Activated CD8-positive, alpha-beta memory T cell treated with anti-CD3 and anti-CD28 coated beads for 48 hours (primary cell): Measurements from ENCODE around the gene HPS3.
"Not testable (repeated sequence)": the region's sequence is repeated elsewhere in the genome, so short reads cannot be mapped to it uniquely, and the experiment has no call there.

Experiments used
- DNase-seq, 3 experiments: peaks; one replicate each; pipeline ENCODE4 v3.0.0-alpha.2; 2020; ENCODE audit warnings: low read depth in 2 of 3, low spot score in 2 of 3

The HPS3 gene

DNA sequence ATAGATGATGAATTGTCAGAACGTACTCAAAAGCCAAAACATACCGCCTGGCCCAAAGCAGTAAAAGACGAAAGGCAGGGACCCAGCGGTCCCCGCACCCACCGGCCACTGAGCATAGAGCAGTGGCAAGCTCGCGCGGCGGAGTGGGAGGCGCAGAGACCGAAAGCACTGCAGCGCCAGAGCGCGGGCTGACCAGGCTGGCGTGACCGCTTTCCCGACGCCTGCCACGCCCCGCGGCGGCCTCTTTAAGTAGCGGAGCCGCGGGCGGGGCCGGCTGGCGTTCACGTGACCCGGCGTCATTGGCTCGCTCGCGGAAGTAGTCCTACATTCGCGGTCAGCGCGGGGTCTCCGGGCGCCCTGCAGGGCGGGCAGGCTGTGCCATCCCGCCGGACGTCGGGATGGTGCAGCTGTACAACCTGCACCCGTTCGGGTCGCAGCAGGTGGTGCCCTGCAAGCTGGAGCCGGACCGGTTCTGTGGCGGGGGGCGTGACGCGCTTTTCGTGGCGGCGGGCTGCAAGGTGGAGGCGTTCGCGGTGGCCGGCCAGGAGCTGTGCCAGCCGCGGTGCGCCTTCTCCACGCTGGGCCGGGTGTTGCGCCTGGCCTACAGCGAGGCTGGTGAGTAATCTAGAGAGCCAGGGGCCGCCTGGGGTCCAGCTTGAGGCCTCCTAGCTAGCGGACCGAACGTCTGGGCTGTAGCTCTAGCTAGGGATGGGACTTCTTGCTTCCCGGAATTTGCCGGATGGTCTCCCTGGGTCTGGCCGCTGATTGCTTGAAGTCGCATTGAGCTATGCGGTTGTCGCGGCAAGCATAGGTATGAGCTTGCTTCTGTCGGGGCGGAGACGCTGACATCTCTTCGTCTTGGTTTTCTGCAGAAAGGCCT is at the start of gene HPS3:
Gene HPS3, plus strand, starts transcription at position 313 of the 880 bp plus-strand sequence. Its CDS starts 86 bp downstream, at position 399.
- DNase-seq = peak; percentile 42 to 74 (median 44)

GRCh38 chr3:149080011-149080698 is 49.3 kb upstream of the HPS3 start:
- no peak for DNase-seq

DNA sequence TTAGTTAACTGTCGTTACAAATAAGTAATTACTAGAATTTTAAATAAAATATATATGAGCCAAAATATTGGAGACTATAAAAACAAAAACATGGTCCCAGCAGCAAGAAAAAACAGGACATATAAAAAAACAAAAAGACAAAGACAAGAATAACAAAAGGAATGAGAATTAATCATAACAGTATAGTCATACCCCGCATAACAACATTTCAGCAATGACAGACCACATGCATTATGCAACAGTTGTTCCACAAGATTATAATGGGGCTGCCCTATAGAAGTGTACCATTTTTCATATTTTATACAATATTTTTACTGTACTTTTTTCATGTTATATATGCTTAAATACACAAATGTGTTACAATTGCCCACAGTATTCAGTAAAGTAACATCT is 48.7 kb upstream of the HPS3 start:
- DNase-seq = no peak

- no peak for DNase-seq
These were observed 47.7 kb upstream of the HPS3 start for GRCh38 chr3:149081772-149082171.

DNA sequence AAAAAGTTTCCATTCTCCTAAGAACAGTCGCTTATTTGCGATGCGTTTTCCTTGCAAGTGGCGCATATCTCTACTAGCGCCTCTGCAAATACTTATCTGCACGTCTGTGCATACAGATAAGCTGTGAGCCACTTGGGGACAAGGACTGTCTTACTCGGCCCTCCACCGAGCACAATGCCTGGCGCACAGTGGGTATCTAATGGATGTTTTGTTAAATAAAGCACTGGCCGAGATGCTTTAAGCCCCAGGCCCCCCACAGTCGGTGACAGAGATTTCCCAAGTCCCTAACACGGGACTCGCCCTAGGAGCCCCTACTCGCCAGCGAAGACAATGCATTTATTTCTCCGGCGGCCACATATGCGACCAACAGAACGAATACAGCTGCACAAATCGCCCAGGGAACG is 43.6 kb upstream of the HPS3 start:
- no peak for DNase-seq

GRCh38 chr3:149086232-149086988 is 43.0 kb upstream of the HPS3 start, which contains the start of gene HLTF:
HLTF (minus strand) TSS chr3:149086533; CDS start chr3:149086336, 197 bp downstream.
- DNase-seq = peak; percentile 60 to 75 (median 72)

GRCh38 chr3:149087208-149087607 is 42.2 kb upstream of the HPS3 start:
- no peak for DNase-seq

DNA sequence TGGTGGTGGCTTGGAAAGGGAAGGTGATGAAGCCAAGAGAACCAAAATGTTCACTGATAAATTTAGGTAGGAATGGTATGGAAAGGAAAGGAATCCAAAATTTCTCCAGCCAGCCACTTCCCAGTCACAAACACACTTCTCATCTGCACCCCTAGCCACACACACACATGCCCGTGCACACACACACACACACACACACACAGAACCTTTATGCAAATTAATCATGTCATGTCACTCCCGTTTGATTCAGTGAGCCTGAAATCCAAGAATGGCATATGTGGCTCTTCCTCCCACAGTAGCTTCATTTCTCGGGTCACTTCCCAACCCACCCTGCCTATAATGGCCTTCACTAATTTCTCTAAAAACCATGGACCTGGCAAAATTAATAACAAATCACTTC is 40.0 kb upstream of the HPS3 start:
- no peak for DNase-seq

GRCh38 chr3:149090461-149090860 is 39.0 kb upstream of the HPS3 start:
- DNase-seq = no peak

- DNase-seq = no peak
These were observed 38.5 kb upstream of the HPS3 start for GRCh38 chr3:149090907-149091306.

DNA sequence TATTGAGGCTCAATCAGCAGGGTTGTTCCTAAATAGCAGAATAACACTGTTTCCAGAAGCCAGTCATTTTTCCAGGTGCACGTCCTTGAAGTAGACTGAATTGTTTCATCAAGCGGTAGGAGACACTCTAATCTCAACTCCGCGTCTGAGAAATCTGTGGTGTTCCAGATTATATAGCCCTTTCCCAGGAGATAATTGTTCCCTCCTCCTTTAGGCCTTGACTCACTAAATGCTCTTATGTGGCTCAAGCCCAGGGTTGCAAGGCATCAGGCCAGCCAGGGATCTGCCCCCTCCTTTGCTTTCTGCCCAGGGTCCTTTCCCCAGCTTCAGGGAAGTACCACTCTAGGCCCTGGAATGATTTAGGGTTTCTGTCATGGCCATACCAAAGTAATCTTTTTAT is 37.5 kb upstream of the HPS3 start:
- no peak for DNase-seq

DNA sequence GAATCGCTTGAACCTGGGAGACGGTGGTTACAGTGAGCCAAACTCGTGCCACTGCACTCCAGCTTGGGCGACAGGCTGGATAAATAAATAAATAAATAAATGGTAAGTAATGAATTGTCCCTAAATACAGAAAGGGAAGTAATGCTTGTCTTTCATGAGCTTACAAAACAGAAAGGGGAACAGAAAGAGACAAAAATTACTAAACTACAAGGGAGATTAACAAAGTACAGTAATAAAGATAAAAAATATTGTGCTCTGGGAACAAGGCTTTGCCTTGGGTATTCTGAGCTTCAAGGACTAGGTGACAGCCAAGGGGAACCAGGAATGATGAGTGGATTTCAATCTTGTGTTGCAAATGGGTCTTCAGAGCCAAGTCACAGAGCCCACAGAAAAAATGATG is 34.0 kb upstream of the HPS3 start:
- no peak for DNase-seq

DNA sequence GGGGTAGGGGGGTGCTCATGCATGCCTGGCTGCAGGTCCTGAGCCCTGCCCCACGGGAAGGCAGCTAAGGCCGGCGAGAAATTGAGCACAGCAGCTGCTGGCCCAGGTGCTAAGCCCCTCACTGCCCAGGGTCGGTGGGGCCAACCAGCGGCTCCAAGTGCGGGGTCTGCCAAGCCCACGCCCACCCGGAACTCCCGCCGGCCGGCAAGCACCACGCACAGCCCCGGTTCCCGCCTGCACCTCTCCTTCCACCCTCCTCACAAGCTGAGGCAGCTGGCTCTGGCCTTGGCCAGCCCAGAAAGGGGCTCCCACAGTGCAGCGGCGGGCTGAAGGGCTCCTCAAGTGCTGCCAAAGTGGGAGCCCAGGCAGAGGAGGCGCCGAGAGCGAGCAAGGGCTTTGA is 31.5 kb upstream of the HPS3 start:
- not testable (repeated sequence) for DNase-seq

GRCh38 chr3:149101154-149101553 is 28.3 kb upstream of the HPS3 start:
- DNase-seq = no peak

GRCh38 chr3:149101641-149102040 is 27.8 kb upstream of the HPS3 start:
- DNase-seq = no peak

- DNase-seq = no peak
These were observed 25.0 kb upstream of the HPS3 start for GRCh38 chr3:149104484-149104883.

DNA sequence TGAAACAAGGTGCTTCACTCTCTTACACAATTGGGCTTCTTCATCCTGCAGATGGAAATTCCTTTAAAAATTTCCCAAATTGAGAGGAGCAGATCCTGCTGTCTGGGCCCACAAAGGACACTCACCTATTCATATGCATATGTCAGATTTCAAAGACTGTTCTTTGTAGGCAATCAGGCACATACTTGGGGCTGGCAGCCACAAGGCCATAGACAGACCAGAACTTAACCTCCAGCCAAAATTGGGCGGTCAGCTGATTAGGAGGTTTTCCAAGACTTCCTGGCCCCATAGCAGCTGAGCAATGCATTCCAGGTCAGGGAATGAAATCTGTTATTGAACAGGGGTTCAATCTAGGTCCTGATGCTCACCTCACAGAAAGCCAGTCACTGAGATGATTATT is 15.0 kb upstream of the HPS3 start:
- no peak for DNase-seq

- no peak for DNase-seq
These were observed 14.3 kb upstream of the HPS3 start for GRCh38 chr3:149115114-149115513.

DNA sequence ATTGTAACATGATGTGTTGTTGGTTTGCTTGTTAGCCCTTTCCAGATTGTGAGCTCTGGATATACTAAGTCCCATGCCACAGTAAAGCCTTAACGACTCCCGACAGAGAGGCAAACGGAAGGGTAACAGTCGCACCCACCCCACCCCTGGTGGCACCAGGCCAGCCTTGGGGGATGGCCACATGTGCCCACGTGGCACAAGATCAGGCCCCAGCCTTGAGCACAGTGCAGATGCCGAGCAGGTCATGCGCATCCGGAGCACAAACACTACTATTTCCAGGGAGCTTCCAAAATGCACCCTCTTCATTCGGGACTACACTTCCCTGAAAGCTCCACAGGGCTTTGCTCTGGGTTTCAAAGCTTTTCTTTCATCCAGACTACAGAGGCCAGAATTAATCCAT is 10.7 kb upstream of the HPS3 start:
- DNase-seq = no peak

DNA sequence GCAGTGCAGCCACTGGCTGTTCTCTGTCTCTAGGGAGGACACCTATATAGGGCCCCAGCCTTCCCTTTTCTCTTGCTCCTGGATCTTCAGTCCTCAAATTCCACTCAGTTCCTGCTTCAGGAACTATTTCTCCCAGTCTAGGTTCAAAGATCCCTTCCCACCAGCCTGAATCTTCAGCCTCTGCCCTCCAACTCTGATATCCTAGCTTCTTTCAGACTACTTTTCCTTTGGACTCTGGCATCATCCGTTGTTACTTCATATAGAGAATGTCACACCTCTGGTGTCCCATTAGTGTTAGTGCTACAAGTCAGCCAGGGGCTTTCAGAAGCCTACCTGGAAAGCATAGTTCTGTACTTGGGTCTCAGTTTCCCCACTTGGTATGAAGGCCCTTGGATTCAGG is 10.0 kb upstream of the HPS3 start:
- no peak for DNase-seq
